IPS-18c (cell line): ENCODE data around the gene REELD1.

Experiments
- H3K4me3 ChIP-seq: 2 replicates; pipeline ENCODE4 v1.7.0; 2013; ENCODE audit warnings: low read depth, mild to moderate bottlenecking, low read length, moderate library complexity; ENCODE audit not compliant: insufficient read depth
- H3K9me3 ChIP-seq: one replicate; pipeline ENCODE4 v1.6.1; 2013; ENCODE audit warnings: mild to moderate bottlenecking, low read length, moderate library complexity; ENCODE audit not compliant: control insufficient read depth, insufficient read depth

Gene REELD1

GRCh38 chr4:146214238-146214637, at the start of gene REELD1:
Gene REELD1 (plus strand): TSS chr4:146214538. CDS start chr4:146216953, 2,415 bp downstream.
- H3K9me3 ChIP-seq, result no peaks in the 10 kb centered on the region
- no peak within 1 kb of the TSS for H3K4me3 ChIP-seq

- H3K4me3 ChIP-seq, result no peak overlapping the region
Observed at GRCh38 chr4:146165221-146165620, 49.1 kb upstream of the REELD1 start.

GRCh38 chr4:146165840-146166239, 48.5 kb upstream of the REELD1 start:
- no peaks in the 10 kb centered on the region for H3K9me3 ChIP-seq
- H3K4me3 ChIP-seq, result no peak overlapping the region

More at GRCh38 chr4:146165221-146165620, 49.1 kb upstream of the REELD1 start:
- no peaks in the 10 kb centered on the region for H3K9me3 ChIP-seq

- H3K9me3 ChIP-seq, result no peaks in the 10 kb centered on the region
- H3K4me3 ChIP-seq, result no peak overlapping the region
Observed at GRCh38 chr4:146170149-146170548, 44.2 kb upstream of the REELD1 start.

DNA sequence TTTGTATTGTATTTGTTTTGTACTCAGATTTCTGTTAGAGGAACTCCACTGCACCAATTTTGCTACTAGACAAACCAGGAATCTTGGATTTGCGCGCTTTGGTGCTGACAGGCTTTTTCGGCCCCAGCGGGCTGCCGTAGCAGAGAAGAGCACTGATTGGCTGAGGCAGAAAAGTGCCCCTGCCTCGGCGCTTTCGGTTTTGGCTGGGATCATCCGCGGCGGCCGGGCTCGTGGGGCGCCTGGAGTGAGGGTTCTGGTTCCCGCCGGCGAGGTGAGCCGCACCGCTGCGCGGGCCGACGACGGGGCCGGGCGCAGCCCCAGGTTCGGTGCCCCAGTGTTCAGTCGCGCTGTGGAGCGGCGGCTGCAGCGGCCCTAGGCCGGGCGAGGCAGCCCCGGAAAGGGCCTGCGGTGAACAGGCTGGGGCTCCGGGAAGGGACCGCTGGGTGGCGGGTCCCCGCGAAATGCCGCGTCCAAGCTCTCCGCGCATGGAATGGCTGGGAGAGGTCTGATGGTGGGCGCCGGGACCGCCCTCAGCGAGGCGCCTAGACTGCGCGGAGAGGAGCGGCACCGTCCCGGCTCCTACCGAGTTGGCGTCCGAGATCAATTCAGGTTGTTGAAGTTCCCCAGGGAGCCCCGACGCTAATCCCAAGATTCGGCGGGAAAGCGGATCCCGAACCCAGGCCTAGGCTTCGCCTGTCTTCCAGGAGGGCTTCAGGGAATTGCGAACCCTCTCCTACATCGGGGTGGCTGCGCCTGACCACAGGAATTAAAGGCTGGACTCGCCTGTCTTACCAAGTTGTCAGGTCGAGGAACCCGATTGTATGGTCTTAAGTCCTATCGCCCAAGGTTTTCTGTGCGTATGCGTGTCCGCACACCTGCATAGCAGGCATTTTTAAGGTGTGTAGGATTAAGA, 38.5 kb upstream of the REELD1 start, which contains the start of gene LSM6:
Gene LSM6 (plus strand): TSS at position 178 of the 913 bp plus-strand sequence. CDS start 7,204 bp downstream, outside the sequence.
- H3K4me3 ChIP-seq, result peak within 1 kb of the TSS; percentile 79
- no peaks in the 10 kb centered on the region for H3K9me3 ChIP-seq

DNA sequence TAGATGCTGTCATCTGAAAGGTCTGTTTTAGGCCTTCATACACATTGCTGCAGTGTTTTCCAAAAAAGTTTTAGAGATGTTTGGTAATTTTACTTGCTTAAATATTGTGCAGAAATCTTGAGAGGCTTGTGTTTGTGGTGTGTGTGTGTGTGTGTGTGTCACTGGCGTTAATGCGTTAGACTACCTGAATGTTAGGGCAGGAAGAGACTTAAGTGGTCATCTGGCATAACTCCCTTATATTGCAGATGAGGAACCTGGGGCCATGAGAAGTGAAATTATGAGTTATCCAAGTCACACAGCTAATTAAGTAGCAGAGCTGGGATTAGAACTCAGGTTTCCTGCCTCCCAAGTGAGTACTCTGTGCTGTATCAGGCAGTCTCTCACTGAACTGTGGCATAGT, 37.4 kb upstream of the REELD1 start:
- no peaks in the 10 kb centered on the region for H3K9me3 ChIP-seq
- H3K4me3 ChIP-seq, result no peak overlapping the region

GRCh38 chr4:146178126-146178525, 36.2 kb upstream of the REELD1 start:
- Histone ChIP-seq H3K9me3 (no peaks in the 10 kb centered on the region), H3K4me3 (no peak overlapping the region)

DNA sequence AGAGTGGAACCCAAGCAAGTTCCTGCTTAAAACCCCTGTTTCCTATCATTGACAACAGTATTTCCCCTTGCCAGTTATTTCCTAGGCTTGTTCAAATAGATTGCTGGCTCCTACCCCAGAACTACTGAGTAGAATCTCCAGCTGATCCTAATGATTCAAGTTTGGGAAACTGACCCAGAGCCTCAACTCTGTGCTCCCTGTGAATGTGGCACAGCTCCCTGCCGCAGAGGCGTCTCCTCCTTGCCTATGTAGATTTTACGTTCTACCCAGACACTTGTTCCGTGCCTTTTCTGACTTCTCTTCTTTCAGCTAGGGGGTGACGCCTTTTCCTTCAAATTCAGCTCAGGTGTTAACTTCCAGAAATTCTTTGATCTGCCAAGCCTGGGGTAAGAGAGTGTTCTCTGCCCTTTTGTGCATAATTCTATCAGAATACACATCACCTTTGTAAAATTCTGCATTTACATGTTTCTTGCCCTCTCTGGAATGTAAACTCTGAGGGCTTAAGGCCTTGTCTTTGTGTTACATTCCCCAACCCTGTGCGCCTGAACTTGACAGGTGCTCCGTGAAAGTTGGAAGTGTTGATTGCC, 34.5 kb upstream of the REELD1 start:
- Histone ChIP-seq H3K4me3 (no peak overlapping the region), H3K9me3 (no peaks in the 10 kb centered on the region)

- Histone ChIP-seq H3K9me3 (no peaks in the 10 kb centered on the region), H3K4me3 (no peak overlapping the region)
Observed at GRCh38 chr4:146182443-146182842, 31.9 kb upstream of the REELD1 start.

GRCh38 chr4:146183209-146183608, 31.1 kb upstream of the REELD1 start:
- Histone ChIP-seq H3K4me3 (no peak overlapping the region), H3K9me3 (no peaks in the 10 kb centered on the region)

DNA sequence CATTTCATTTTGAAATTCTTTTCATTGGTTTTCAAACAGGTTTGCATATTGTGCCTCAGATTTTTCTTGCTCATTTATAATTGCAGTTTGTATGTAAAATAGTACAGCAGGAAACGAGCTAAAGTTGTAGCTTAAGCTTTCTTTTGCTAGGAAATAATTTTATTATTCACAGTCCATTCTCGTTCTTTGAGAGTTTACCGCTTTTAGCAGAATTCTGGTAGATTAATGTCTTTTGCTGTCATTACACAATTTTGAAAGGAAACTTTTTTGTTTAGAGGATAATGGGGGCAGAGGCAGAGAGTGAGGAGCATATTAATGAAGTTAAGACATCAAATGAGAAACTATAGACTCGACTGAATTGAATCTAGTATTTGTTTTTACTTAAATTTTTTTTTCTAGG, 28.3 kb upstream of the REELD1 start:
- H3K4me3 ChIP-seq, result no peak overlapping the region
- no peaks in the 10 kb centered on the region for H3K9me3 ChIP-seq

DNA sequence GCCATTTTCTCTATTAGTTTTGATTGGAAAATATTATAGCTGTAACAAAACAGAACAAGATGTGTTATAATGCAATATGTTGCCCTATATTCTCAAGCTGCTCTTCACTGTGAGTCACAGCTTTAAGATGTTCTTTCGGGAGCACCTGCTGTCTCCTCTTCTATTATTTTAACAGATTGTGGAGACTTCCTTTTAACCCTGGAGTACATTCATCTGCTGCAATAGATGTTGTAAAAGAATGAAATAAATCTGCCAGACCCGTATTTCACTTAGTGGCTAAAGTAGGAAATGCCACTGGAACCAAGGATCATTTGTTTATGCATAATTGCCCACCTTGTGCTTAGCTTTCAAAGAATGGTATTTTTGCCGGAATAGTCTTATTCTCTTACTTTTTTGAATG, 27.7 kb upstream of the REELD1 start:
- Histone ChIP-seq H3K4me3 (no peak overlapping the region), H3K9me3 (no peaks in the 10 kb centered on the region)

DNA sequence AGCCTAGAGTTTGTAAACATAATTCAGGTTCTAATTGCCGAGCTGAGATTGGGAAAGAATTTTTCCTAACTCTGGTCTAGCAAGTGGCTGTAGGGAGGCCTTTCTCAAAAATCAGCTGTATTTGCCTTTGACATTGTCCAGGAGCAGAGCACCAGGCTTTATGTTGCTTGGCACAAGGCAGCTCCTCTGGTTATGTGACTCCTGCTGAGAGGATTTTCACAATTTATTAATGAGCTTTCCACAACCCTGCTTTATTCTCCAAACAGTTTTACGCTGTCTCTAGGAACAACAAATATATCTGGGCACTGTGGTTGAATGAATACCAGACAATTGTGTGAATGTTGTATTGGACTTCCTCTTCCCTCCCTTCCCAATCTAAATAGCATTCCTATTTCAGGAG, 23.9 kb upstream of the REELD1 start:
- Histone ChIP-seq H3K9me3 (no peaks in the 10 kb centered on the region), H3K4me3 (no peak overlapping the region)

GRCh38 chr4:146191766-146192458, 22.4 kb upstream of the REELD1 start:
- no peaks in the 10 kb centered on the region for H3K9me3 ChIP-seq
- no peak overlapping the region for H3K4me3 ChIP-seq

DNA sequence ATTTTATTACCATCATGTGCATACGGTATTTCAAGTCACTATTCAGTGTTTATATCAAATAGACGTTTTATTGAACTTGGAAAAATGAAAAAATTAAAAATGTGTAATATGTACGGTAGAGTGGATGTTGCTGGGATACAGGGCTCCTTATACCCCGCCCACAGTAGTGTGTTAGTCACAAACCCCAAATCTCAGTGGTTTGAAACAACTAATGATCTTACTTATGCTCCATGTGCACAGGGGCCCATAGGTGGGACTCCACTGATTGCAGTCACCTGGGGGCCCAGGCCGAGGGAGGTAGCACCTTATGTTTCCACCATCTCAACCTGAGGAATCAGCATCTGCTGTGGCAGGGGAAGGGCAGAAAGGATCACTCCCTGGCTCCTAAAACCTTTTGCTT, 20.7 kb upstream of the REELD1 start:
- Histone ChIP-seq H3K4me3 (no peak overlapping the region), H3K9me3 (no peaks in the 10 kb centered on the region)

- Histone ChIP-seq H3K4me3 (no peak overlapping the region), H3K9me3 (no peaks in the 10 kb centered on the region)
Observed at GRCh38 chr4:146194212-146194611, 20.1 kb upstream of the REELD1 start.

DNA sequence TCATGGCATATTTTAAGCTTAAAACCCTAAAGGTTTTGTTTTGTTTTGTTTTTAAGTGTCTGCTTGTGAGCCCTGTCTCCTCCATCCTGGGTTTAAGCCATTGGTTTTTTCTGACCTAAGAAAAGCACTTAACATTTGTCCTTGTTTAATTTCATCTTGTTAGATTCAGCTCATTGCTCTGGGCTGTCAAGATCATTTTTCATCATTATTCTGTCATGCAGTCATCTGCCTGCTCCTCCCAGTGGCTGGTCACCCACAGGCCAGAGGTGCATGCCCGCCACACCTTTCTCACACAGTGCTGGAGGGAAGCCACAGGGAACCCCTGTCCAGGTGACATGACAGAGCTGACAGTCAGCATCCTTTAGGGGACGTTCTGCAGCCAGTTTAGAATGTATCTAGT, 11.7 kb upstream of the REELD1 start:
- H3K4me3 ChIP-seq, result no peak overlapping the region
- no peaks in the 10 kb centered on the region for H3K9me3 ChIP-seq

GRCh38 chr4:146207410-146207809, 6.9 kb upstream of the REELD1 start:
- Histone ChIP-seq H3K4me3 (no peak overlapping the region), H3K9me3 (no peaks in the 10 kb centered on the region)
